ENCODE results near the gene NMUR2. TPM values are rescaled to one million over a fixed set of nuclear protein-coding genes. Genes with fewer than 3 reads are reported as not detected.

The NMUR2 gene
- total RNA-seq, 1 experiment from 2014 or later: not detected

DNA sequence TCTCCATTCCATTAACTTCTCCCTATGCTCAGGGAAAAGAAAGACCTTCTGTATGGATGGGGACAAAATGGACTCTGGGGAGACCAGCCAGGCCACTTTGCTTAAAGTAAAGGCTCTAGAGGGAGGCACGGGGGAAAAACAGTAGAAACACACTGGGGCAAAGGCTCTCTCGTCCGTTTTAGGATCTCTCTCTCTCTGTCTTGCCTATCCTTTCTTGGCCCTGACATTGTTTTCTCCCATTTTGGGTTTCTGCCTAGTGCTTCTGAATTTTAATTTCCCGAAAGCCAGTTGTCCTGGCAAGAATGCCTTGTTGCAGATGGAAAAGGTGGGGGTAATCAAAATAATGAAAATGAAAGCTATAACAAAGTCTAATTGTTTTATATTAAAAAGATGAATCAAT, 28.2 kb downstream of the NMUR2 start:
- DNase-seq (ENCODE audit: unreplicated experiment): no peak
- intact Hi-C loops (cut with micrococcal nuclease): no loop called here
- ChIA-PET CTCF (interaction anchor here (0.6 to 2.6 kb wide), 3 partner anchors 27 to 552 kb away, joined by 4 to 18 read pairs (median 6); no protein-coding TSS in a partner anchor), POLR2A (no interaction called here)
- no TSS peak for BruUV-seq (replicated peaks)
- Mint-ChIP-seq H3K9me3 (ENCODE audit: unreplicated experiment) (no peaks in the 10 kb centered on the region), H3K27ac (ENCODE audit: low read depth, unreplicated experiment) (no peak overlapping the region), H3K36me3 (ENCODE audit: insufficient read depth, unreplicated experiment) (no peaks in the 10 kb centered on the region), H3K4me1 (ENCODE audit: insufficient read depth, unreplicated experiment) (no peaks in the 10 kb centered on the region), H3K4me3 (ENCODE audit: unreplicated experiment) (no peak overlapping the region), H3K27me3 (ENCODE audit: insufficient read depth, unreplicated experiment) (peaks cover 14% of the 10 kb centered on the region)
- TF ChIP-seq, protein P1, sequence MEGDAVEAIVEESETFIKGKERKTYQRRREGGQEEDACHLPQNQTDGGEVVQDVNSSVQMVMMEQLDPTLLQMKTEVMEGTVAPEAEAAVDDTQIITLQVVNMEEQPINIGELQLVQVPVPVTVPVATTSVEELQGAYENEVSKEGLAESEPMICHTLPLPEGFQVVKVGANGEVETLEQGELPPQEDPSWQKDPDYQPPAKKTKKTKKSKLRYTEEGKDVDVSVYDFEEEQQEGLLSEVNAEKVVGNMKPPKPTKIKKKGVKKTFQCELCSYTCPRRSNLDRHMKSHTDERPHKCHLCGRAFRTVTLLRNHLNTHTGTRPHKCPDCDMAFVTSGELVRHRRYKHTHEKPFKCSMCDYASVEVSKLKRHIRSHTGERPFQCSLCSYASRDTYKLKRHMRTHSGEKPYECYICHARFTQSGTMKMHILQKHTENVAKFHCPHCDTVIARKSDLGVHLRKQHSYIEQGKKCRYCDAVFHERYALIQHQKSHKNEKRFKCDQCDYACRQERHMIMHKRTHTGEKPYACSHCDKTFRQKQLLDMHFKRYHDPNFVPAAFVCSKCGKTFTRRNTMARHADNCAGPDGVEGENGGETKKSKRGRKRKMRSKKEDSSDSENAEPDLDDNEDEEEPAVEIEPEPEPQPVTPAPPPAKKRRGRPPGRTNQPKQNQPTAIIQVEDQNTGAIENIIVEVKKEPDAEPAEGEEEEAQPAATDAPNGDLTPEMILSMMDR (IDR thresholded peaks at IDR 0.05; ENCODE audit: unreplicated experiment): no peak

DNA sequence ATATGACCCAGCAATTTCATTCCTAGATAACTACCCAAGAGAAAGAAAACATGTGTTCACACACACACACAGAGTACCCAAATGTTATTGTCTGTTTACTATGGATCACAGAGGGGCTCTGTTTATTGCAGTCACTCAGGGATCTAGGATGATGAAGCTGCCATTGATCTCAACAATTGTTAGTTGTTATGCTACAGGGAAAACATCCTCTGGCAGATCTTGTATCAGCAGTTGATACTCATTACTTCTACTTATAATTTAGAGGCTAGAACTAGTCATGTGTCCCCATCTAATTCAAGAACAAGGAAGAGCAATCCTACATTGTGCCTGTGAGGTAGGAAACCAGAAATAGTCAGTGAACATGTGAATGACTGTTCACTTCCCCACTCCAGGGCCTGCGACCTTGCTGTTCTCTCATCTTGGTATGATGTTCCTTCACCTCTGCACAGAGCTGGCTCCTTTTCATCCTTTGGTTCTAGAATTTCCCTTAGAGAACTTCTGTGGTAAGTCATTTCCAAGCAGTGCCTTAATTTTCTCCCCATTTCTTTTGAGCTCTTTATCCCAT, 30.3 kb downstream of the NMUR2 start:
- Mint-ChIP-seq H3K27me3 (ENCODE audit: insufficient read depth, unreplicated experiment) (peaks cover 14% of the 10 kb centered on the region), H3K27ac (ENCODE audit: low read depth, unreplicated experiment) (no peak overlapping the region), H3K4me3 (ENCODE audit: unreplicated experiment) (no peak overlapping the region), H3K9me3 (ENCODE audit: unreplicated experiment) (no peaks in the 10 kb centered on the region), H3K36me3 (ENCODE audit: insufficient read depth, unreplicated experiment) (no peaks in the 10 kb centered on the region), H3K4me1 (ENCODE audit: insufficient read depth, unreplicated experiment) (no peaks in the 10 kb centered on the region)
- no TSS peak for BruUV-seq (replicated peaks)
- no peak for DNase-seq (ENCODE audit: unreplicated experiment)
- ChIA-PET POLR2A (no interaction called here), CTCF (interaction anchor here (0.7 to 2.6 kb wide), 3 partner anchors 25 to 139 kb away, joined by 3 to 18 read pairs (median 5); no protein-coding TSS in a partner anchor)
- intact Hi-C loops (cut with micrococcal nuclease): no loop called here
- TF ChIP-seq, protein P1 (IDR thresholded peaks at IDR 0.05; ENCODE audit: unreplicated experiment): no peak

GRCh38 chr5:152372875-152373274, 32.2 kb downstream of the NMUR2 start:
- intact Hi-C loops (cut with micrococcal nuclease): no loop called here

DNA sequence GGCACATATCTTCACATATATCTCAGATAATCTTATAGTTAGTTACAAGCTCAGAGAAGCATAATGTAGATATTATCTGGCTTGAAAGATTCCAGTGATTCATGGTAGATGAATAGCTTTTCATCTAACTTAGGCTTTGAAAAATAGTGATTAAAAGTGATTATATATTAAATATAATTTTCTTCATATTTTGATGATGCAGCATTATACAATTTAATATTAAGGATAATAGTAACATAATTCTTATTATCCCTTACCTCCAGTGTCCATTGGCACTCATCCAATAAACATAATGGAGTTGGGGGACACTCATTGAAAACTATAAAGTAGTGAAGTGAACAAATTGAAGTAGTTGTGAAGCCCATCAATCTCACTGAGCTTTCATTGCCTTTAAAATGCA, 35.8 kb downstream of the NMUR2 start:
- POLR2A ChIA-PET: interaction anchor here (0.6 kb wide), 1 partner anchor 17 kb away, joined by 3 read pairs; no protein-coding TSS in a partner anchor
- Mint-ChIP-seq H3K4me3 (ENCODE audit: unreplicated experiment) (no peak overlapping the region), H3K9me3 (ENCODE audit: unreplicated experiment) (no peaks in the 10 kb centered on the region), H3K4me1 (ENCODE audit: insufficient read depth, unreplicated experiment) (no peaks in the 10 kb centered on the region), H3K27ac (ENCODE audit: low read depth, unreplicated experiment) (no peak overlapping the region), H3K36me3 (ENCODE audit: insufficient read depth, unreplicated experiment) (no peaks in the 10 kb centered on the region), H3K27me3 (ENCODE audit: insufficient read depth, unreplicated experiment) (no peaks in the 10 kb centered on the region)
- intact Hi-C loops (cut with micrococcal nuclease): no loop called here
- no peak for DNase-seq (ENCODE audit: unreplicated experiment)
- TF ChIP-seq, protein P1 (IDR thresholded peaks at IDR 0.05; ENCODE audit: unreplicated experiment): no peak
- CTCF ChIA-PET: interaction anchor here (0.6 to 4.1 kb wide), 3 partner anchors 20 to 774 kb away, joined by 3 to 32 read pairs (median 3); no protein-coding TSS in a partner anchor
- no TSS peak for BruUV-seq (replicated peaks)

More at GRCh38 chr5:152372875-152373274, 32.2 kb downstream of the NMUR2 start:
- H3K27ac Mint-ChIP-seq (ENCODE audit: low read depth, unreplicated experiment): no peak overlapping the region
- no peaks in the 10 kb centered on the region for H3K36me3 Mint-ChIP-seq (ENCODE audit: insufficient read depth, unreplicated experiment)
- peaks cover 14% of the 10 kb centered on the region for H3K27me3 Mint-ChIP-seq (ENCODE audit: insufficient read depth, unreplicated experiment)
- H3K9me3 Mint-ChIP-seq (ENCODE audit: unreplicated experiment): no peaks in the 10 kb centered on the region
- ChIA-PET POLR2A (no interaction called here), CTCF (interaction anchor here (0.5 kb wide), 1 partner anchor 78 kb away, joined by 3 read pairs; no protein-coding TSS in a partner anchor)
- DNase-seq (ENCODE audit: unreplicated experiment): no peak
- H3K4me1 Mint-ChIP-seq (ENCODE audit: insufficient read depth, unreplicated experiment): no peaks in the 10 kb centered on the region
- H3K4me3 Mint-ChIP-seq (ENCODE audit: unreplicated experiment): no peak overlapping the region
- BruUV-seq (replicated peaks): no TSS peak
- TF ChIP-seq, protein P1 (IDR thresholded peaks at IDR 0.05; ENCODE audit: unreplicated experiment): no peak
